Esophagus squamous epithelium (tissue), 5 donors: ENCODE data around the gene PIBF1. TPM values are rescaled to one million over a fixed set of nuclear protein-coding genes. Genes with fewer than 3 reads are reported as not detected.

Source experiments
- DNase-seq: peaks from one replicate; lab custom pipeline; 2025; lab: John Stamatoyannopoulos, UW
- H3K27ac ChIP-seq, 4 donors: fragments of 200-600 bp; sonication (generic); one replicate each; pipeline ENCODE4 v1.5.1; 2016 to 2019; ENCODE audit warnings: mild to moderate bottlenecking in 1 of 4
- H3K27me3 ChIP-seq, 4 donors: fragments of 200-600 bp; sonication (generic); 1 replicate in 3 of 4; 2 replicates in 1 of 4; pipeline versions ENCODE4 v1.5.1 to v1.6.0; 2017 to 2021; ENCODE audit warnings: antibody characterized with exemption in 1 of 4
- H3K36me3 ChIP-seq, 3 donors: fragments of 200-600 bp; sonication (generic); one replicate each; pipeline ENCODE4 v1.5.1; 2016 to 2019
- H3K4me1 ChIP-seq, 3 donors: fragments of 200-600 bp; sonication (generic); one replicate each; pipeline ENCODE4 v1.5.1; 2017 to 2019
- H3K4me3 ChIP-seq, 4 donors: fragments of 200-600 bp; sonication (generic); 1 replicate in 3 of 4; 2 replicates in 1 of 4; pipeline ENCODE4 v1.5.1; 2016 to 2019; ENCODE audit warnings: mild to moderate bottlenecking in 2 of 4, moderate library complexity in 1 of 4
- H3K9me3 ChIP-seq, 3 donors: fragments of 200-600 bp; sonication (generic); one replicate each; pipeline ENCODE4 v1.5.1; 2016 to 2019
- POLR2A ChIP-seq, 4 donors: fragments of 450-650 bp; IDR thresholded peaks; one replicate each; pipeline ENCODE4 v1.6.1; 2017; ENCODE audit warnings: antibody characterized with exemption in 4 of 4, mild to moderate bottlenecking in 4 of 4, moderate library complexity in 3 of 4
- WGBS, 2 donors: methylation state at CpG; one replicate each; pipeline ENCODE4 v1.1.5; 2018; 5-methylcytosine and 5-hydroxymethylcytosine counted together
- intact Hi-C: fragments of 100-400 bp; cut with DNase I; formaldehyde crosslinking; loops from one replicate; pipeline ENCODE4 v1.15.0; 2022
- total RNA-seq, 4 donors: library from RNA; depleted of rRNA; stranded (reverse); fragments of >200 nt; gene quantifications; one replicate each; pipeline ENCODE4 v1.1.0, GENCODE V29; 2016
- TF ChIP-seq, protein P1 (sequence below), 6 experiments: fragments of 450-650 bp in 4 of 6; fragments of 200-600 bp in 2 of 6; sonication (generic) in 2 of 6; IDR thresholded peaks; one replicate each; pipeline ENCODE4 v1.5.1; 2016 to 2019; ENCODE audit warnings: antibody characterized with exemption in 6 of 6, mild to moderate bottlenecking in 4 of 6, moderate library complexity in 4 of 6
- donor health status: DM: yes; HTN: yes; CAD: no.

PIBF1 gene
- total RNA-seq, 4 donors from 2014 or later = 10.6 to 18.7 (median 11.9) TPM

GRCh38 chr13:73015805-73016204 lies 233.9 kb downstream of the PIBF1 start:
- Histone ChIP-seq H3K27ac (no peak overlapping the region), H3K9me3 (no peaks in the 10 kb centered on the region), H3K4me1 (no peaks in the 10 kb centered on the region), H3K36me3 (peaks cover 0 to 10% (median 0%) of the 10 kb centered on the region in 3 donors), H3K27me3 (no peaks in the 10 kb centered on the region), H3K4me3 (no peak overlapping the region)
- TF ChIP-seq POLR2A (IDR thresholded peaks at IDR 0.05) = no peak
- no peak for DNase-seq
- intact Hi-C loops = no loop called here
- 82 to 89% methylated on average over 1 of the region's 1 CpG for WGBS, 2 donors

DNA sequence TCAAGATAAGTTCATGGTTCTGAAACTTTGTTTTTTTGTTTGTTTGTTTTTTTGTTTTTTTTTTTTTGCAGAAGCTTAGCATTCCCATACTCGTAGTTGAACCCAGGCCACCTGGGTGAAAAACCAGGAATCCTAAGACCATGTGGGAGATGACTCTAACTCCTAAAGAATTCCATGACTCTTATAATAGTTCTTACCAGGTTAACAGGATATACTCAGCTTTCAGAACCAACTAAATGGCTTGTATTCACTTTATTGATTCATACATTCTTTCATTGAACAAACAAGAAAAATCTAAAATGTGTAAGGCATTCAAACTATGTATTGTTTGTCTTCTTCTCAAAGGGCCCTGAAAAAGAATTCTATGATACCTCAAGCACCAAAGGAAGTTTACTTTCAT lies 236.4 kb downstream of the PIBF1 start:
- Histone ChIP-seq H3K27me3 (no peaks in the 10 kb centered on the region), H3K27ac (no peak overlapping the region), H3K4me3 (no peak overlapping the region), H3K9me3 (no peaks in the 10 kb centered on the region), H3K4me1 (no peaks in the 10 kb centered on the region), H3K36me3 (peaks cover 0 to 16% (median 0%) of the 10 kb centered on the region in 3 donors)
- 100% methylated on average over 1 of the region's 1 CpG; no CpG with 5 or more reads in 1 of the 2 donors for whole genome bisulfite sequencing, 2 donors
- no peak for TF ChIP-seq POLR2A (IDR thresholded peaks at IDR 0.05)
- TF ChIP-seq, protein P1, sequence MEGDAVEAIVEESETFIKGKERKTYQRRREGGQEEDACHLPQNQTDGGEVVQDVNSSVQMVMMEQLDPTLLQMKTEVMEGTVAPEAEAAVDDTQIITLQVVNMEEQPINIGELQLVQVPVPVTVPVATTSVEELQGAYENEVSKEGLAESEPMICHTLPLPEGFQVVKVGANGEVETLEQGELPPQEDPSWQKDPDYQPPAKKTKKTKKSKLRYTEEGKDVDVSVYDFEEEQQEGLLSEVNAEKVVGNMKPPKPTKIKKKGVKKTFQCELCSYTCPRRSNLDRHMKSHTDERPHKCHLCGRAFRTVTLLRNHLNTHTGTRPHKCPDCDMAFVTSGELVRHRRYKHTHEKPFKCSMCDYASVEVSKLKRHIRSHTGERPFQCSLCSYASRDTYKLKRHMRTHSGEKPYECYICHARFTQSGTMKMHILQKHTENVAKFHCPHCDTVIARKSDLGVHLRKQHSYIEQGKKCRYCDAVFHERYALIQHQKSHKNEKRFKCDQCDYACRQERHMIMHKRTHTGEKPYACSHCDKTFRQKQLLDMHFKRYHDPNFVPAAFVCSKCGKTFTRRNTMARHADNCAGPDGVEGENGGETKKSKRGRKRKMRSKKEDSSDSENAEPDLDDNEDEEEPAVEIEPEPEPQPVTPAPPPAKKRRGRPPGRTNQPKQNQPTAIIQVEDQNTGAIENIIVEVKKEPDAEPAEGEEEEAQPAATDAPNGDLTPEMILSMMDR (IDR thresholded peaks at IDR 0.05) = no peak
- intact Hi-C loops = no loop called here
- no peak for DNase-seq

DNA sequence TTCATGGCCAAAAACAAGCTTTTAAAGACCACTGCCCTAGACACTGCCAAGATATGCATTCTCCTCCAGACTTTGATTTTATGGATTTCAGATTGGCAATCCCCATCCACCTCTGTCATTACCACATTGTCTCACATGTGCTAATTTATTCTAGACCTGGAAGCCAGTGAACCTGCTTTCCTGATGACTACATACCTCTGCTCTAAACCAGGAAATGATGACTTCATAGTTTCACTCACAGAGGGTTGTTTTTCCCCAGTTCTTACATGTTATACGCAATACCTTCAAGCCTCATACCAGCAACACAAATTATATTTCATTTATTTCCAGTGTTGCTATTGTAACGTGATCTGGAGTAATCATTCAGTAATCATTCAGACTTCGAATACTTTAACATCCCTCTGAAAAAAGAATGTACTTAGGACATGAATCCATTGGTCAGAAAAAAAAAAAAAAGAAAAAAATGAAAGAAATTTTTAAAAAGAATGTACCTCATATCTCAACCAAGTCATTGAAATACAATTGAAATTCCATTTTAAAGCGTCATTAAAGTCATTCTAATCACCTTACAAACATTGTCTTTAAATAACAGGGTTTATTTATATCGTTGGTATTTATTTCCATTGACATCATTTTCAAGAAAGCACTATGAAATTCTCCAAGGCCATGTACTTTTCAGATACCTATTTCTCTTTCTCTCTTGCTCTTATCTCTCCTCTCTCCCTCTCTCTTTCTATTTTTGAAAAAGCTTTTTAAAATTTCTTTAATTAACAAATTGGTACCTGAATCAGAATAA lies 243.5 kb downstream of the PIBF1 start:
- TF ChIP-seq, protein P1 (IDR thresholded peaks at IDR 0.05) = no peak
- no peak for TF ChIP-seq POLR2A (IDR thresholded peaks at IDR 0.05)
- Histone ChIP-seq H3K4me3 (no peak overlapping the region), H3K27ac (no peak overlapping the region), H3K9me3 (no peaks in the 10 kb centered on the region), H3K4me1 (no peaks in the 10 kb centered on the region), H3K36me3 (peaks cover 0 to 6% (median 0%) of the 10 kb centered on the region in 3 donors), H3K27me3 (no peaks in the 10 kb centered on the region)
- intact Hi-C loops = no loop called here
- 64 to 82% methylated on average over 5 of the region's 5 CpGs for WGBS, 2 donors
- no peak for DNase-seq

DNA sequence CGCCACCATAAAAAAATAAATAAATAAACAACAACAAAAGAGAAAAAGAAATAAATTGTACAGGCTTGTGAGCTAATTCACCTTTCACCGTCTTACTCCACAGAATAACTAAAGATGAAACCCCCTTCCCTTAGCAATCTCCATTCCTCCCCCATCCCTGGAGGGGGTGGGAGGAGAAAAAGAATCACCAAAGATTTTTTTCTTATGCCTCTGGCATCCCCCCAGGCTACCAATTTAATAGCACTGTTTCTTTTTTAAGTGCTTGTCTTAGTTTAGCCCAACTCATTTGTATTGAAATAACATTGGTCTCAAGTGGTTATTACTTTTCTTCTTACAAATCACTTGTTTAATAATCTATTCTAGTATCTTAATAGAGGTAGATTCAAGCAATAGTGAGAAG lies 253.0 kb downstream of the PIBF1 start:
- DNase-seq = no peak
- Histone ChIP-seq H3K4me3 (no peak overlapping the region), H3K36me3 (no peaks in the 10 kb centered on the region), H3K27ac (no peak overlapping the region), H3K9me3 (no peaks in the 10 kb centered on the region), H3K27me3 (no peaks in the 10 kb centered on the region), H3K4me1 (peaks cover 0 to 10% (median 0%) of the 10 kb centered on the region in 3 donors)
- WGBS, 2 donors = 86 to 95% methylated on average over 2 of the region's 2 CpGs
- intact Hi-C loops = no loop called here
- TF ChIP-seq POLR2A (IDR thresholded peaks at IDR 0.05) = no peak
- TF ChIP-seq, protein P1 (IDR thresholded peaks at IDR 0.05) = no peak

GRCh38 chr13:73035660-73036059 lies 253.7 kb downstream of the PIBF1 start:
- peaks cover 0 to 10% (median 0%) of the 10 kb centered on the region in 3 donors for H3K4me1 ChIP-seq
- no peaks in the 10 kb centered on the region for H3K9me3 ChIP-seq
- H3K27ac ChIP-seq = no peak overlapping the region
- TF ChIP-seq POLR2A (IDR thresholded peaks at IDR 0.05) = no peak
- TF ChIP-seq, protein P1 (IDR thresholded peaks at IDR 0.05) = no peak
- WGBS, 2 donors = 31 to 46% methylated on average over 2 of the region's 2 CpGs
- no peak overlapping the region for H3K4me3 ChIP-seq
- H3K27me3 ChIP-seq = no peaks in the 10 kb centered on the region
- DNase-seq = no peak
- intact Hi-C loops = no loop called here
- H3K36me3 ChIP-seq = no peaks in the 10 kb centered on the region
